ENCODE data around the gene BCL3.
A peak's percentile ranks its signal among the peaks of the same experiment; 100 is the strongest.

The BCL3 gene

GRCh38 chr19:44722131-44723121 lies 26.1 kb upstream of the BCL3 start:
- no peak overlapping the region for H3K4me3 ChIP-seq (ENCODE audit: low read length)
- TF ChIP-seq CTCF (conservative IDR thresholded peaks at IDR 0.05; ENCODE audit: low read length): no peak
- DNase-seq (ENCODE audit: low read depth): no peak

- TF ChIP-seq CTCF (conservative IDR thresholded peaks at IDR 0.05; ENCODE audit: low read length): no peak
- no peak for DNase-seq (ENCODE audit: low read depth)
Observed at GRCh38 chr19:44723299-44723951, 25.1 kb upstream of the BCL3 start.

GRCh38 chr19:44723952-44724319 lies 24.6 kb upstream of the BCL3 start:
- DNase-seq (ENCODE audit: low read depth): peak; percentile 76
- TF ChIP-seq CTCF (conservative IDR thresholded peaks at IDR 0.05; ENCODE audit: low read length): peak; percentile 98
- no peak overlapping the region for H3K4me3 ChIP-seq (ENCODE audit: low read length)

More at GRCh38 chr19:44723299-44723951, 25.1 kb upstream of the BCL3 start:
- no peak overlapping the region for H3K4me3 ChIP-seq (ENCODE audit: low read length)

- no peak overlapping the region for H3K4me3 ChIP-seq (ENCODE audit: low read length)
- no peak for TF ChIP-seq CTCF (conservative IDR thresholded peaks at IDR 0.05; ENCODE audit: low read length)
- no peak for DNase-seq (ENCODE audit: low read depth)
Observed at GRCh38 chr19:44725251-44725650, 23.3 kb upstream of the BCL3 start.

GRCh38 chr19:44725684-44726083 lies 22.8 kb upstream of the BCL3 start:
- no peak overlapping the region for H3K4me3 ChIP-seq (ENCODE audit: low read length)
- DNase-seq (ENCODE audit: low read depth): no peak
- TF ChIP-seq CTCF (conservative IDR thresholded peaks at IDR 0.05; ENCODE audit: low read length): no peak

- TF ChIP-seq CTCF (conservative IDR thresholded peaks at IDR 0.05; ENCODE audit: low read length): no peak
- DNase-seq (ENCODE audit: low read depth): no peak
- no peak overlapping the region for H3K4me3 ChIP-seq (ENCODE audit: low read length)
Observed at GRCh38 chr19:44726465-44726864, 22.0 kb upstream of the BCL3 start.

Measured in AG10803 (cell line).